ENCODE measurements around the gene SETD1A. TPM values are rescaled to one million over a fixed set of nuclear protein-coding genes. Genes with fewer than 3 reads are reported as not detected.
"Not testable (repeated sequence)": the region's sequence is repeated elsewhere in the genome, so short reads cannot be mapped to it uniquely, and the experiment has no call there.

The SETD1A gene
- total and polyA plus RNA-seq, 9 of the 15 experiments (the other 6 are each of a cell fraction or from before 2014, with no cell fraction given) = 0.08 to 36.0 (median 4.2) TPM

DNA sequence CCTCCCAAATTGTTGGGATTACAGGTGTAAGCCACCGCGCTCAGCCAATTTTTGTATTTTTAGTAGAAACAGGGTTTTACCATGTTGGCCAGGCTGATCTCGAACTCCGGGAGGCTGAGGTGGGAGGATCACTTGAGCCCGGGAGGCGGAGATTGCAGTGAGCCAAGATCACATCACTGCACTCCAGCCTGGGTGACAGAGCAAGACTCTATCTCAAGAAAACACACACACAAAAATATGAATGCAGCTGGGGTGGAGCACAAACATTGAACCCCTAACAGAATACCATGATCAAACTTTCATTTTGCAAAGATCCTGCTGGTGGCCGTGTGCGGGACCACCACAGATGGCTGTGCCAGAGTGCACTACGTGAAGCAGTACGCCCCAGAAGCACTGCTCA lies 60.2 kb downstream of the SETD1A start:
- POLR2A ChIA-PET; H3K9me1 ChIP-seq (ENCODE audit: control insufficient read depth, insufficient read depth, low read length); H3K36me3 ChIP-seq (ENCODE audit: control insufficient read depth, insufficient read depth, low read length); H3K79me2 ChIP-seq (ENCODE audit: control insufficient read depth, insufficient read depth, low read length); H3K4me3 ChIP-seq; H3K9ac ChIP-seq (ENCODE audit: insufficient read depth in 1 of 2, low read depth in 2 of 2, low read length in 2 of 2); H3K9me3 ChIP-seq (replicated peaks; ENCODE audit: control insufficient read depth, insufficient read depth, low read depth, low read length); H3K27ac ChIP-seq (ENCODE audit: extremely low read depth, low read depth, low read length); in situ Hi-C loops (cut with MboI); H3K27me3 ChIP-seq (ENCODE audit: control insufficient read depth in 2 of 2, insufficient read depth in 2 of 2, low read length in 2 of 2); CTCF ChIA-PET (ENCODE audit: low intra/inter-chr PET ratio); H4K20me1 ChIP-seq (replicated peaks; ENCODE audit: control insufficient read depth, insufficient read depth, low read length); BruUV-seq (replicated peaks); FAIRE-seq: not testable (repeated sequence)
- 46% methylated on average over 8 of the region's 10 CpGs for WGBS (ENCODE audit: insufficient coverage, low coverage, missing lambda C conversion rate)
- intact Hi-C loops (cut with micrococcal nuclease) = loop anchor here (2.0 kb wide), 1 partner anchor 33 kb away; the partner anchor contains the start of gene HSD3B7
- 0 out of 4 replicates have a peak, but pooled peaks of 1 of the 2 experiments have one; percentile 34 for TF ChIP-seq TRIM24 (IDR thresholded peaks at IDR 0.05)
- TF ChIP-seq CBFA2T2 (conservative IDR thresholded peaks at IDR 0.05) = peak; percentile 60
- TF ChIP-seq NCOR1 (IDR thresholded peaks at IDR 0.05) = peak; percentile 18; the same call in 1 of the 2 replicates
- peak; percentile 74 for TF ChIP-seq TAL1 (IDR thresholded peaks at IDR 0.05)
- peak; percentile 84 for TF ChIP-seq ARID1B (IDR thresholded peaks at IDR 0.05)
- peak; percentile 69 for TF ChIP-seq TCF3 (CRISPR knock-in tag; IDR thresholded peaks at IDR 0.05)
- TF ChIP-seq SMARCA4 (IDR thresholded peaks at IDR 0.05) = peak; percentile 62; the same call in 1 of the 2 replicates
- peak; percentile 80 for TF ChIP-seq CBFA2T3 (IDR thresholded peaks at IDR 0.05)
- peak; percentile 43; the same call in 1 of the 2 replicates for TF ChIP-seq MTA2 (IDR thresholded peaks at IDR 0.05; ENCODE audit: low read depth)
- TF ChIP-seq DPF2 (IDR thresholded peaks at IDR 0.05) = peak; percentile 66
- DNase-seq (ENCODE audit: extremely low read depth in 1 of 4, low spot score in 3 of 4) (peak in 1 of 4 experiments; percentile 49), ATAC-seq (peak; percentile 71)
- H3K4me2 ChIP-seq (ENCODE audit: insufficient read depth, low read length) = peak overlapping the region; percentile 43; the same call in 1 of the 2 replicates
- 0 out of 2 replicates have a peak overlapping the region, but pooled peaks have one; percentile 7 for H2AFZ ChIP-seq (ENCODE audit: low read depth, low read length)
- peaks cover 2 to 13% of the 10 kb centered on the region in 2 experiments; a peak in 3 of 5 replicates for H3K4me1 ChIP-seq (replicated peaks in 1 of 2; ENCODE audit: control insufficient read depth in 2 of 2, insufficient read depth in 2 of 2, low read length in 2 of 2)
